GM12878 (cell line): ENCODE measurements around the gene UBXN11. TPM values are rescaled to one million over a fixed set of nuclear protein-coding genes. Genes with fewer than 3 reads are reported as not detected.

ENCODE experiments used
- ATAC-seq: fragments of 200-7000 bp; cut with Tn5 transposase; 3 replicates; pipeline ENCODE4 v1.9.1; 2020; ENCODE audit warnings: mild to moderate bottlenecking, moderate library complexity
- BruUV-seq: library from RNA; stranded (reverse); fragments of 400-500 nt; replicated peaks from 2 replicates; lab custom pipeline; 2021; lab: Mats Ljungman, UMichigan
- CTCF ChIA-PET: fragments of 300-600 bp; sonication (Branson Sonifier 250); formaldehyde crosslinking; extraction: SDS; loops from one replicate; lab custom pipeline; 2021; ENCODE audit warnings: inconsistent platforms; lab: Yijun Ruan, JAX
- POLR2A ChIA-PET: fragments of 350-600 bp; formaldehyde crosslinking; extraction: SDS; loops from one replicate; lab custom pipeline; 2021; ENCODE audit warnings: inconsistent platforms; lab: Charles Lee
- RAD21 ChIA-PET: fragments of 300-600 bp; sonication (Branson Sonifier 250); formaldehyde crosslinking; loops from one replicate; lab custom pipeline; 2023; ENCODE audit warnings: antibody characterized with exemption; ENCODE audit not compliant: unreplicated experiment; lab: Charles Lee
- SMC1A ChIA-PET: fragments of 300-600 bp; sonication (Branson Sonifier 250); formaldehyde crosslinking; loops from one replicate; lab custom pipeline; 2023; ENCODE audit not compliant: unreplicated experiment, uncharacterized antibody; lab: Charles Lee
- DNase-seq: peaks from one replicate; pipeline ENCODE4 v3.0.0-alpha.2; 2011; ENCODE audit warnings: low read depth, low spot score
- FAIRE-seq: peaks from 3 replicates; lab custom pipeline; 2011; peaks lifted over from hg19 to GRCh38; lab: Jason Lieb, UNC
- H2AFZ ChIP-seq: 2 replicates; pipeline ENCODE4 v1.6.0; 2011; ENCODE audit warnings: low read depth, low read length, control low read depth; ENCODE audit not compliant: control insufficient read depth
- H3K27ac ChIP-seq: 2 replicates; pipeline ENCODE4 v1.5.1; 2011; ENCODE audit warnings: control low read depth; ENCODE audit not compliant: control insufficient read depth, insufficient read depth
- H3K27me3 ChIP-seq, 2 experiments: replicated peaks in 1 of 2; 2 replicates each; pipeline versions ENCODE4 v1.6.0 to v1.6.1; 2011; ENCODE audit warnings: low read length in 1 of 2; ENCODE audit not compliant: control insufficient read depth in 2 of 2, insufficient read depth in 2 of 2
- H3K36me3 ChIP-seq, 2 experiments: 2 replicates each; pipeline ENCODE4 v1.5.1; 2011; ENCODE audit warnings: low read length in 1 of 2; ENCODE audit not compliant: control insufficient read depth in 2 of 2, insufficient read depth in 2 of 2
- H3K4me1 ChIP-seq: 2 replicates; pipeline ENCODE4 v1.6.1; 2011; ENCODE audit warnings: mild to moderate bottlenecking, low read length, moderate library complexity, mixed read lengths; ENCODE audit not compliant: control insufficient read depth, insufficient read depth
- H3K4me2 ChIP-seq: 2 replicates; pipeline ENCODE4 v1.6.0; 2011; ENCODE audit warnings: control low read depth; ENCODE audit not compliant: control insufficient read depth, insufficient read depth
- H3K4me3 ChIP-seq: fragments of 200-600 bp; sonication (generic); 2 replicates; pipeline ENCODE4 v1.5.1; 2016
- H3K79me2 ChIP-seq: 2 replicates; pipeline ENCODE4 v1.6.0; 2011; ENCODE audit warnings: low read length; ENCODE audit not compliant: control insufficient read depth, insufficient read depth
- H3K9ac ChIP-seq: 2 replicates; pipeline ENCODE4 v1.8.0; 2011; ENCODE audit warnings: low read length, control low read depth, mixed read lengths; ENCODE audit not compliant: control insufficient read depth, insufficient read depth
- H3K9me3 ChIP-seq: replicated peaks from 3 replicates; pipeline ENCODE4 v1.5.1; 2011; ENCODE audit warnings: mild to moderate bottlenecking, low read length; ENCODE audit not compliant: control insufficient read depth, insufficient read depth
- H4K20me1 ChIP-seq: 2 replicates; pipeline ENCODE4 v1.6.0; 2011; ENCODE audit not compliant: control insufficient read depth, insufficient read depth
- BCL3 ChIP-seq: IDR thresholded peaks from 2 replicates; pipeline ENCODE4 v1.6.1; 2011; ENCODE audit warnings: borderline replicate concordance, low read depth, mild to moderate bottlenecking, moderate library complexity, low read length; ENCODE audit not compliant: insufficient read depth, poor library complexity, severe bottlenecking
- BCLAF1 ChIP-seq: fragments of 450-650 bp; IDR thresholded peaks from 2 replicates; pipeline ENCODE4 v1.6.1; 2017; ENCODE audit warnings: antibody characterized with exemption, mild to moderate bottlenecking, moderate library complexity
- CHD2 ChIP-seq: IDR thresholded peaks from 2 replicates; pipeline ENCODE4 v1.6.1; 2011; ENCODE audit warnings: low read depth, low read length, improper control_type of control experiment, borderline replicate concordance
- EED ChIP-seq: sonication (generic); IDR thresholded peaks from 2 replicates; pipeline ENCODE4 v1.6.1; 2016; ENCODE audit warnings: antibody characterized with exemption, low read depth
- GATAD2B ChIP-seq: fragments of 450-650 bp; conservative IDR thresholded peaks from 2 replicates; pipeline ENCODE4 v1.6.1; 2017; ENCODE audit warnings: low read depth, mild to moderate bottlenecking, moderate library complexity
- IKZF2 ChIP-seq, 2 experiments: fragments of 450-650 bp; IDR thresholded peaks; 2 replicates each; pipeline ENCODE4 v1.6.1; 2017; ENCODE audit warnings: mild to moderate bottlenecking in 2 of 2, moderate library complexity in 2 of 2
- MTA2 ChIP-seq: fragments of 450-650 bp; IDR thresholded peaks from 2 replicates; pipeline ENCODE4 v1.6.1; 2016; ENCODE audit warnings: low read depth, mild to moderate bottlenecking, moderate library complexity
- MXI1 ChIP-seq: fragments of 150-350 bp; IDR thresholded peaks from 2 replicates; pipeline ENCODE4 v1.6.1; 2011; ENCODE audit warnings: low read depth, mild to moderate bottlenecking, inconsistent platforms, low read length, improper control_type of control experiment
- NFIC ChIP-seq: IDR thresholded peaks from 2 replicates; pipeline ENCODE4 v1.6.1; 2012; ENCODE audit warnings: low read depth, mild to moderate bottlenecking, inconsistent platforms, low read length, moderate library complexity
- PML ChIP-seq: IDR thresholded peaks from 2 replicates; pipeline ENCODE4 v1.6.1; 2012; ENCODE audit warnings: low read length, inconsistent platforms
- RAD51 ChIP-seq: fragments of 450-650 bp; IDR thresholded peaks from 2 replicates; pipeline ENCODE4 v1.6.1; 2016; ENCODE audit warnings: moderate library complexity, mild to moderate bottlenecking, inconsistent platforms
- RELB ChIP-seq: fragments of 450-650 bp; IDR thresholded peaks from 2 replicates; pipeline ENCODE4 v1.6.1; 2017; ENCODE audit warnings: low read depth, mild to moderate bottlenecking, moderate library complexity
- RUNX3 ChIP-seq: IDR thresholded peaks from 2 replicates; pipeline ENCODE4 v1.6.1; 2012; ENCODE audit warnings: low read length, inconsistent platforms
- SIN3A ChIP-seq: IDR thresholded peaks from 2 replicates; pipeline ENCODE4 v1.6.1; 2012; ENCODE audit warnings: low read depth, low read length, improper control_type of control experiment
- TCF3 ChIP-seq: IDR thresholded peaks from 2 replicates; pipeline ENCODE4 v1.6.1; 2012; ENCODE audit warnings: low read depth, mild to moderate bottlenecking, low read length, borderline replicate concordance; ENCODE audit not compliant: insufficient read depth
- YY1 ChIP-seq: IDR thresholded peaks from 2 replicates; pipeline ENCODE4 v1.6.1; 2011; ENCODE audit warnings: low read depth, mild to moderate bottlenecking, low read length
- WGBS: methylation state at CpG from one replicate; pipeline ENCODE4 v1.1.6; 2016; ENCODE audit warnings: low lambda C conversion rate; ENCODE audit not compliant: insufficient replicate concordance, insufficient coverage; ENCODE audit errors: missing lambda C conversion rate; 5-methylcytosine and 5-hydroxymethylcytosine counted together
- in situ Hi-C: fragments of 300-500 bp; cut with MboI; formaldehyde crosslinking; loops from 9 replicates; pipeline ENCODE4 v1.14.3; 2018; ENCODE audit warnings: mixed read lengths
- intact Hi-C: fragments of 100-400 bp; cut with micrococcal nuclease; formaldehyde crosslinking; loops from one replicate; pipeline ENCODE4 v1.14.2; 2022; ENCODE audit not compliant: unreplicated experiment
- polyA plus RNA-seq, 11 experiments: library from polyadenylated mRNA; depleted of rRNA in 4 of 11; unstranded in 6 of 11; stranded (reverse) in 5 of 11; fragments of >200 nt; fragmentation: Nextera tagmentation in 4 of 11; fragmentation: Illumina TruSeq in 1 of 11; extraction: Ambion mirVana in 4 of 11; extraction: Trizol in 1 of 11; gene quantifications; 1 replicate in 1 of 11; 2 replicates in 10 of 11; pipeline versions ENCODE4 v1.2.1 to v1.2.3, GENCODE V29; 2011 to 2016; ENCODE audit warnings: inconsistent platforms in 2 of 11, missing spikeins in 2 of 11, low read depth in 1 of 11
- total RNA-seq, 4 experiments: library from RNA; depleted of rRNA in 3 of 4; stranded (reverse); fragments of >200 nt in 3 of 4; fragmentation: Illumina TruSeq in 1 of 4; extraction: Trizol in 1 of 4; gene quantifications; 2 replicates each; pipeline versions ENCODE4 v1.2.1 to v1.2.3, GENCODE V29; 2013 to 2021

UBXN11 gene
- total and polyA plus RNA-seq, 10 of the 15 experiments (the other 5 are each of a cell fraction or from before 2014, with no cell fraction given) = 0.32 to 34.4 (median 9.6) TPM

- in situ Hi-C loops (no loop called here), intact Hi-C loops (loop anchor here (5.0 kb wide), 2 partner anchors 81 to 211 kb away; no protein-coding TSS in a partner anchor)
- no peaks in the 10 kb centered on the region for H3K27me3 ChIP-seq
- H2AFZ ChIP-seq = peak overlapping the region; percentile 20
- peak overlapping the region; percentile 57 for H3K9ac ChIP-seq
- no peaks in the 10 kb centered on the region for H4K20me1 ChIP-seq
- H3K4me3 ChIP-seq = peak overlapping the region; percentile 96
- H3K27ac ChIP-seq = peak overlapping the region; percentile 89
- RAD21 ChIA-PET = interaction anchor here (0.7 to 10.4 kb wide), 15 partner anchors 10 to 224 kb away, joined by 3 to 477 read pairs (median 5); partner anchors contain the start of genes CEP85, SH3BGRL3, UBXN11 and ZNF593
- no TSS peak for BruUV-seq
- peaks cover 54% of the 10 kb centered on the region for H3K4me1 ChIP-seq
- peaks cover 23% of the 10 kb centered on the region for H3K79me2 ChIP-seq
- peaks cover 0 to 3% of the 10 kb centered on the region in 2 experiments; a peak in 1 of 4 replicates for H3K36me3 ChIP-seq
- H3K4me2 ChIP-seq = peak overlapping the region; percentile 57
- ATAC-seq (peak; percentile 46), DNase-seq (no peak), FAIRE-seq (peak; percentile 78)
- WGBS = 3% methylated on average over 9 of the region's 9 CpGs
- POLR2A ChIA-PET = interaction anchor here (0.6 to 10.6 kb wide), 13 partner anchors 11 to 1160 kb away, joined by 3 to 253 read pairs (median 5); partner anchors contain the start of genes CEP85, HMGN2, SH3BGRL3 and UBXN11
- SMC1A ChIA-PET = interaction anchor here (0.6 to 14.9 kb wide), 6 partner anchors 8 to 88 kb away, joined by 3 to 474 read pairs (median 22); partner anchors contain the start of genes SH3BGRL3 and UBXN11
- CTCF ChIA-PET = interaction anchor here (0.6 to 11.6 kb wide), 19 partner anchors 8 to 464 kb away, joined by 3 to 879 read pairs (median 3); partner anchors contain the start of genes CEP85, PAFAH2, SH3BGRL3 and ZNF593
- no peaks in the 10 kb centered on the region for H3K9me3 ChIP-seq
- TF ChIP-seq RAD51 = peak; percentile 80
- TF ChIP-seq YY1 = peak; percentile 19; the same call in 1 of the 2 replicates
- TF ChIP-seq TCF3 = peak; percentile 14; the same call in 1 of the 2 replicates
- peak; percentile 32; the same call in 1 of the 2 replicates for TF ChIP-seq RUNX3
- TF ChIP-seq IKZF2 (IDR thresholded peaks at IDR 0.05) = peak; percentile 40 to 47; a peak in 2 of 4 replicates
- peak; percentile 67 for TF ChIP-seq EED
- peak; percentile 10; the same call in 1 of the 2 replicates for TF ChIP-seq MTA2
- TF ChIP-seq BCLAF1 = no peak
- 0 out of 2 replicates have a peak, but pooled peaks have one; percentile 21 for TF ChIP-seq NFIC
- no peak for TF ChIP-seq SIN3A
- peak; percentile 59; the same call in 1 of the 2 replicates for TF ChIP-seq CHD2
- TF ChIP-seq RELB = no peak
- TF ChIP-seq BCL3 = no peak
- 0 out of 2 replicates have a peak, but pooled peaks have one; percentile 19 for TF ChIP-seq MXI1
- peak; percentile 8; the same call in 1 of the 2 replicates for TF ChIP-seq PML
- peak; percentile 46; the same call in 1 of the 2 replicates for TF ChIP-seq GATAD2B
Measured at GRCh38 chr1:26318338-26319064, 12.1 kb upstream of the UBXN11 start.
